ENCODE results near the gene ZFP69. TPM values are rescaled to one million over a fixed set of nuclear protein-coding genes. Genes with fewer than 3 reads are reported as not detected.

The ZFP69 gene
- total and polyA plus RNA-seq, 4 donors: 0.96 to 1.9 (median 1.2) TPM

DNA sequence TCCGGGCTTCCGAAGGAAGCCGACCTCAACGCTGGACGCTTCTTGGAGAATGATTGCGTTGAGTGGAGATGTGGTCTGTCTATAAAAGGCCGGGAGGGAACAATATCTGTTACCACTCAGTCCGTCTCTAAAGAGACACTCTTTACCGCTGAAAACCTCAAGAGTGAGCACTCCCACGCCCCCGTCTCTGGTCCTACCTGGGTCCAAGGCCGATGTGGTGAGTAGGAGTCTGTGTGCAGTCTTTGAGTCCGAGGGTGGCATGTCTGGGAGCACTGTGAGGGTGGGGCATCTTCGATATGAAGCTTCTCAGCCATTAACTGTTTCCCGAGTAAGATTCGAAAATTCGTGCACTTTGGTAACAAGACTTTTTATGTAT is 576 bp downstream of the ZFP69 start (continued):
- TF ChIP-seq SP1 (IDR thresholded peaks at IDR 0.05): no peak

DNA sequence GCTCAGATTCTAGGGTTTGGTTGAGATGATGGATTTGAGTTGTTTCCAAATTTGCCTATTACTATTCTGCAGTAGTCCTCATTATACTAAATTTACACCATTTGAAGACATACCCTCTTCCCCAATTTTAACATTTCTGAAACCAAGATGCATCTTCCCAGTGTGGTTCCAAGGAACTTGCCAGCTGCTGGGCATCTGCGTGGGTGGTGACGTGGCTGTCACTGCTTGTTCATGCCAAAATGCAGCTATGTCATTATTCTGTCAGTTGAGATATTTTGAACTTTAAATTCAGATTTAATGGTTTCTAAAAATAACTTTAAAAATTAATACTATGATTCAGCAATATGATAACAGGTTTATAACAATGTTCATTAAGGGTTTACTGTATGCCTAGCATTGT is 1.2 kb downstream of the ZFP69 start:
- H3K9me3 ChIP-seq (ENCODE audit: control insufficient read depth in 4 of 4, low read length in 3 of 4): peaks cover 0 to 12% (median 3%) of the 10 kb centered on the region in 4 donors
- peak overlapping the region in 1 of 3 donors; percentile 95 for H3K4me3 ChIP-seq (ENCODE audit: low read depth in 1 of 3, low read length in 3 of 3)
- H3K9ac ChIP-seq (ENCODE audit: low read depth in 1 of 2, low read length in 2 of 2): no peak overlapping the region
- H3K36me3 ChIP-seq (ENCODE audit: control insufficient read depth in 4 of 4, insufficient read depth in 3 of 4, low read depth in 1 of 4, low read length in 3 of 4): peaks cover 3 to 8% (median 5%) of the 10 kb centered on the region in 4 donors
- no peak for DNase-seq (ENCODE audit: low spot score)
- no peaks in the 10 kb centered on the region for H3K27me3 ChIP-seq (ENCODE audit: control insufficient read depth in 4 of 4, insufficient read depth in 4 of 4, low read length in 3 of 4)
- 70% methylated on average over 2 of the region's 2 CpGs for WGBS
- peaks cover 0 to 12% (median 4%) of the 10 kb centered on the region in 4 donors for H3K4me1 ChIP-seq (ENCODE audit: control insufficient read depth in 4 of 4, insufficient read depth in 4 of 4, low read length in 3 of 4)
- TF ChIP-seq, protein P1, sequence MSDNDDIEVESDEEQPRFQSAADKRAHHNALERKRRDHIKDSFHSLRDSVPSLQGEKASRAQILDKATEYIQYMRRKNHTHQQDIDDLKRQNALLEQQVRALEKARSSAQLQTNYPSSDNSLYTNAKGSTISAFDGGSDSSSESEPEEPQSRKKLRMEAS (IDR thresholded peaks at IDR 0.05): no peak
- TF ChIP-seq HNF4G (IDR thresholded peaks at IDR 0.05): no peak
- TF ChIP-seq, protein P2, sequence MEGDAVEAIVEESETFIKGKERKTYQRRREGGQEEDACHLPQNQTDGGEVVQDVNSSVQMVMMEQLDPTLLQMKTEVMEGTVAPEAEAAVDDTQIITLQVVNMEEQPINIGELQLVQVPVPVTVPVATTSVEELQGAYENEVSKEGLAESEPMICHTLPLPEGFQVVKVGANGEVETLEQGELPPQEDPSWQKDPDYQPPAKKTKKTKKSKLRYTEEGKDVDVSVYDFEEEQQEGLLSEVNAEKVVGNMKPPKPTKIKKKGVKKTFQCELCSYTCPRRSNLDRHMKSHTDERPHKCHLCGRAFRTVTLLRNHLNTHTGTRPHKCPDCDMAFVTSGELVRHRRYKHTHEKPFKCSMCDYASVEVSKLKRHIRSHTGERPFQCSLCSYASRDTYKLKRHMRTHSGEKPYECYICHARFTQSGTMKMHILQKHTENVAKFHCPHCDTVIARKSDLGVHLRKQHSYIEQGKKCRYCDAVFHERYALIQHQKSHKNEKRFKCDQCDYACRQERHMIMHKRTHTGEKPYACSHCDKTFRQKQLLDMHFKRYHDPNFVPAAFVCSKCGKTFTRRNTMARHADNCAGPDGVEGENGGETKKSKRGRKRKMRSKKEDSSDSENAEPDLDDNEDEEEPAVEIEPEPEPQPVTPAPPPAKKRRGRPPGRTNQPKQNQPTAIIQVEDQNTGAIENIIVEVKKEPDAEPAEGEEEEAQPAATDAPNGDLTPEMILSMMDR (IDR thresholded peaks at IDR 0.05; ENCODE audit: low read depth, low read length, missing input control): no peak
- TF ChIP-seq JUND (IDR thresholded peaks at IDR 0.05): no peak
- TF ChIP-seq FOXA2 (IDR thresholded peaks at IDR 0.05): no peak
- no peak overlapping the region for H3K27ac ChIP-seq (ENCODE audit: low read depth in 1 of 2, low read length in 2 of 2)

DNA sequence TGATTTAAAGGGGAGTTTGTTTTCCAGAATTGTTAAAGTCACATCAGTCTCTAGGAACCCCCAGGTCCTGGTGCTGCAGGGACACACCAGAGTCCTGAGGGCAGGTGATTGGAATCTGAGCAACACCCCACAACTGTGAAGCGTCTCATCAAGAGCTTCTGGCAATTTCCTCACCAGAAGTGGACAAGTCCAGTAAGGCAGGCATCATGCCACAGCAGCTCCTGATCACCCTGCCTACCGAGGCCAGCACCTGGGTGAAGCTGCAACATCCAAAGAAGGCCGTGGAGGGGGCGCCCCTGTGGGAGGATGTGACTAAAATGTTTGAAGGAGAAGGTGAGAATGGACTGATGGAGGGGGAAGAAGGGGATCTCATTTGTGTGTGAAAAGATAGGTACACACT is 2.1 kb downstream of the ZFP69 start:
- 95% methylated on average over 4 of the region's 4 CpGs for WGBS
- no peak overlapping the region for H3K4me3 ChIP-seq (ENCODE audit: low read depth in 1 of 3, low read length in 3 of 3)

More for the DNA sequence above, 2.1 kb downstream of the ZFP69 start:
- no peak overlapping the region for H3K27ac ChIP-seq (ENCODE audit: low read depth in 1 of 2, low read length in 2 of 2)
- no peak for TF ChIP-seq NR2F2 (IDR thresholded peaks at IDR 0.05)
- no peak for TF ChIP-seq EGR1 (IDR thresholded peaks at IDR 0.05; ENCODE audit: low read depth in 2 of 2)
- TF ChIP-seq, protein P3, sequence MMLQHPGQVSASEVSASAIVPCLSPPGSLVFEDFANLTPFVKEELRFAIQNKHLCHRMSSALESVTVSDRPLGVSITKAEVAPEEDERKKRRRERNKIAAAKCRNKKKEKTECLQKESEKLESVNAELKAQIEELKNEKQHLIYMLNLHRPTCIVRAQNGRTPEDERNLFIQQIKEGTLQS (IDR thresholded peaks at IDR 0.05): no peak
- no peak for TF ChIP-seq HNF4G (IDR thresholded peaks at IDR 0.05)
- no peak for TF ChIP-seq HNF4A (conservative IDR thresholded peaks at IDR 0.05)
- TF ChIP-seq, protein P4, sequence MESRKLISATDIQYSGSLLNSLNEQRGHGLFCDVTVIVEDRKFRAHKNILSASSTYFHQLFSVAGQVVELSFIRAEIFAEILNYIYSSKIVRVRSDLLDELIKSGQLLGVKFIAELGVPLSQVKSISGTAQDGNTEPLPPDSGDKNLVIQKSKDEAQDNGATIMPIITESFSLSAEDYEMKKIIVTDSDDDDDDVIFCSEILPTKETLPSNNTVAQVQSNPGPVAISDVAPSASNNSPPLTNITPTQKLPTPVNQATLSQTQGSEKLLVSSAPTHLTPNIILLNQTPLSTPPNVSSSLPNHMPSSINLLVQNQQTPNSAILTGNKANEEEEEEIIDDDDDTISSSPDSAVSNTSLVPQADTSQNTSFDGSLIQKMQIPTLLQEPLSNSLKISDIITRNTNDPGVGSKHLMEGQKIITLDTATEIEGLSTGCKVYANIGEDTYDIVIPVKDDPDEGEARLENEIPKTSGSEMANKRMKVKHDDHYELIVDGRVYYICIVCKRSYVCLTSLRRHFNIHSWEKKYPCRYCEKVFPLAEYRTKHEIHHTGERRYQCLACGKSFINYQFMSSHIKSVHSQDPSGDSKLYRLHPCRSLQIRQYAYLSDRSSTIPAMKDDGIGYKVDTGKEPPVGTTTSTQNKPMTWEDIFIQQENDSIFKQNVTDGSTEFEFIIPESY (IDR thresholded peaks at IDR 0.05): no peak
- TF ChIP-seq JUND (IDR thresholded peaks at IDR 0.05): no peak
- TF ChIP-seq TAF1 (conservative IDR thresholded peaks at IDR 0.05): no peak
- no peak for TF ChIP-seq FOXA1 (IDR thresholded peaks at IDR 0.05)
- no peak for TF ChIP-seq FOXA2 (IDR thresholded peaks at IDR 0.05)
- TF ChIP-seq RAD21 (IDR thresholded peaks at IDR 0.05): no peak
- TF ChIP-seq YY1 (IDR thresholded peaks at IDR 0.05): no peak
- H3K9me3 ChIP-seq (ENCODE audit: control insufficient read depth in 4 of 4, low read length in 3 of 4): peaks cover 0 to 13% (median 3%) of the 10 kb centered on the region in 4 donors
- no peak overlapping the region for H3K9ac ChIP-seq (ENCODE audit: low read depth in 1 of 2, low read length in 2 of 2)
- peaks cover 4 to 8% (median 5%) of the 10 kb centered on the region in 4 donors for H3K36me3 ChIP-seq (ENCODE audit: control insufficient read depth in 4 of 4, insufficient read depth in 3 of 4, low read depth in 1 of 4, low read length in 3 of 4)
- no peaks in the 10 kb centered on the region for H3K27me3 ChIP-seq (ENCODE audit: control insufficient read depth in 4 of 4, insufficient read depth in 4 of 4, low read length in 3 of 4)
- DNase-seq (ENCODE audit: low spot score): no peak
- H3K4me1 ChIP-seq (ENCODE audit: control insufficient read depth in 4 of 4, insufficient read depth in 4 of 4, low read length in 3 of 4): peaks cover 0 to 12% (median 4%) of the 10 kb centered on the region in 4 donors

All from liver (tissue), 9 donors.